GM12874 (cell line): Measurements from ENCODE around the gene SIDT2.

Experiments used
- CTCF ChIP-seq: IDR thresholded peaks from 2 replicates; pipeline ENCODE4 v1.5.1; 2011; ENCODE audit warnings: low read depth, mild to moderate bottlenecking, control low read depth, low read length, moderate library complexity; ENCODE audit not compliant: insufficient read depth

SIDT2 gene

GRCh38 chr11:117170210-117170609, 8.3 kb upstream of the SIDT2 start:
- no peak for TF ChIP-seq CTCF

GRCh38 chr11:117171007-117171403, 7.5 kb upstream of the SIDT2 start:
- no peak for TF ChIP-seq CTCF

DNA sequence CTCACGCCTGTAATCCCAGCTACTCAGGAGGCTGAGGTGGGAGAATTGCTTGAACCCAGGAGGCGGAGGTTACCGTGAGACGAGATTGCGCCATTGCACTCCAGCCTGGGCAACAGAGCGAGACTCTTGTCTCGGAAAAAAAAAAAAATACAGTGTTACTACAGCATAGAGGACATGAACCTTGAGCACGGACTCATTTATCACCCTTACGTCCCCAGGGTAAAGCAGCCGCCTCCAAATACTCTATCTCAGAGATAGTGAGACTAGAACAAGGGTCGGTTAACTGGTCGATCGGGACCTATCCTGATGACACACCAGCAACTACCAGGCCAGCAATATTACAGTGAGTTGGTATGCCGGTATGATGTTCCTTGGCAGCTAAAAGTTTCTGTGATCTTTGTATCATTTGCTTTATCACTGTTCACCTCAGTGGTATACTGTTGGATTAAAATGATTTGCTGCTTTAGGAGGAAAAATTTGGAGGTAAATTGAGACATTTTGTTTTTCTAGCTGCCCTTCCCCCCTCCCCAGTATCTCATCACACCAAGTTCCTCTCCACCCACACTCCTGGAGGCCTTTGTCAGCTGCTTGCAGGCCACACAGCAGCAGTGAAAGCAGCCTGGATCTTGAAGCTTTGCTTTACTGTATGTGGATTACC, 7.0 kb upstream of the SIDT2 start:
- no peak for TF ChIP-seq CTCF

- no peak for TF ChIP-seq CTCF
Measured at GRCh38 chr11:117172724-117173421, 5.7 kb upstream of the SIDT2 start.

DNA sequence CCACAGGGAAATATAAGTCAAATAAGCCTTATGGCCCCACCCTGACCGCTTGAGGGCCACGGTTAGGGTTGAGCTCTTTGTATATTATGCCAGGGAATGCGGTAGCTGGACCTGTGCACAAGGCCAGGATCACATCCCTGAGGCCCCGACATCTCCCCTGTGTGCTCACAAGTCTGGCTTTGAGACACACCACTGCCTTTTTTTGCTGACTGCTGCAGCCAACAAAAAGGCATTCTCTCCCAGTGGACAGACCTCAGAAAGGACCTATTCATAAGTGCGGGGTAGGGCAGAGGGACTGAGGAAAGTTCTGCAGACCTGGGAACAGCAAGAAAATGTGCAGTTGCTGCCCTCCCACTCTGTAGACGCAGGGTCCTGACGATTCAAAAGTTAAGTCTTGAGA, 3.4 kb upstream of the SIDT2 start:
- TF ChIP-seq CTCF: no peak

DNA sequence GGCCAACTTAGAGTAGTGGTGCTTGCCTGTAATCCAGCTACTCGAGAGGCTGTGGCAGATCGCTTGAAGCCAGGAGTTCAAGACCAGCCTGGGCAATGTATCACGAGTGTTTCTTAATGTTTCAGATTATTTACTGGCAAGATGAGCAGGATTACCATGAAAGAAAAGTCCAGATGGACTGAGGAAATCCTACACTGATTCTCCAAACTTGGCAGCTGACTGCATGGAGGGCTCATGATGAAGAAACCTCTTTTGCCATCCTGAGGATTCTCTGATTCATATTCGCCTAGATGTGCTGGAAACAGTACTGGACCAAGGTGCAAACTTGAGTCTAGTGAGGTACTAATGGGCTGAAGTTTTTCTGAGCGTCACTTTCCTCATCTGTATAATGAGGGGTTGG, 2.8 kb upstream of the SIDT2 start:
- TF ChIP-seq CTCF: no peak

GRCh38 chr11:117176186-117176585, 2.4 kb upstream of the SIDT2 start:
- TF ChIP-seq CTCF: no peak
